Measurements from ENCODE around the gene ME3.

- no peak for TF ChIP-seq EP300 (IDR thresholded peaks at IDR 0.05)
- TF ChIP-seq POLR2AphosphoS5 (IDR thresholded peaks at IDR 0.05): no peak
- no peak for TF ChIP-seq CTCF (IDR thresholded peaks at IDR 0.05)
- TF ChIP-seq POLR2A (IDR thresholded peaks at IDR 0.05): no peak
Observed at GRCh38 chr11:86418917-86419316, 253.5 kb downstream of the ME3 start.

All from gastroesophageal sphincter (tissue), 3 donors.